Measurements from ENCODE around the gene RSPH4A.

Gene RSPH4A

DNA sequence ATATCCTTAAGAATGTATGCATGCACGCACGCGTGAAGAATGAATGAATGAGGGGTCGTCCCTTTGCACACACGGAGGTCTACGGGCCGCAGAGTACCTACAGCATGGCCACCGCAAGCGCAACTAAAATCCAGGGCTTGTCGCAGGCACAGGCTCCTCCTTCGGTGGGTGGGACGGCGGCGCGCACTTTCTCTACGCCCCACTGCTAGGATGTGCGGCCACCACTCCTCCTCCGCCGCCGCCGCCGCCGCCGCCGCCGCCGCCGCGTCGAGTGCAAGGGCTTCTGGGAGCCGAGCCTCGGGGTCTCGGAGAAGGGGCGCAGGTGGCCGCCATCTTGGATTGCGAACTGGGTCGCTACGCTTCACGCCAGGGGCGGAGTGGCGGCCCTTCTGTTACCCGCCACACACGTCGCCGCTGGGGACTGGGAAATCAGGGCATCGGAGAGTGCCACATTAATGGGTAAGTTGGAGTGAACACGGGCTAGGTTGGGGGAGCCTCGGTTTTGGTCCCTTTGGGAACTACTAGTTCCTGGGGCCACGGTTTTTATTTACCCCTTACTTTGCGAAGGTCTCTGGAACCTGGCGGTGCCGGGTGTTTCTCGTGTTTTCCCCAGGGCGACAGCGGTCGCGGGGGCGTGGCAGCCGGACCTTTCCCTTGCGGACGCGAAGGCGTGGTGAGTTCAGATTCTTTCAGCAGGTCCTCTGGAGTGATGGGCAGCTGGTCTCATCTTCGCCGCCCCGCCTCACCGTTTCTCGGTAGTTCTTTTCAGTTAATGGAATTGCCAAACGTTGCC lies 64.8 kb downstream of the RSPH4A start, which contains the start of gene KPNA5 (continued):
- TF ChIP-seq ZNF223 (tag by site-specific recombination; IDR thresholded peaks at IDR 0.05) (no peak), GLI2 (tag by site-specific recombination; IDR thresholded peaks at IDR 0.05; ENCODE audit: borderline replicate concordance, low read depth) (no peak), KLF17 (tag by site-specific recombination; IDR thresholded peaks at IDR 0.05) (no peak; the same call in 1 of the 2 replicates), ZNF184 (tag by site-specific recombination; IDR thresholded peaks at IDR 0.05) (peak; percentile 9; the same call in 1 of the 2 replicates), ZBTB10 (tag by site-specific recombination; IDR thresholded peaks at IDR 0.05) (peak; percentile 96), ZNF133 (tag by site-specific recombination; IDR thresholded peaks at IDR 0.05) (no peak), ZNF48 (tag by site-specific recombination; IDR thresholded peaks at IDR 0.05) (no peak), ZNF670 (tag by site-specific recombination; IDR thresholded peaks at IDR 0.05; ENCODE audit: low read depth) (no peak), ZBTB7A (tag by site-specific recombination; IDR thresholded peaks at IDR 0.05; ENCODE audit: low read depth) (peak; percentile 82), ZBTB8A (tag by site-specific recombination; IDR thresholded peaks at IDR 0.05) (peak; percentile 74), RBAK (tag by site-specific recombination; IDR thresholded peaks at IDR 0.05) (no peak), ZBTB17 (tag by site-specific recombination; IDR thresholded peaks at IDR 0.05) (peak; percentile 54), ZNF324 (tag by site-specific recombination; IDR thresholded peaks at IDR 0.05) (no peak; the same call in 1 of the 2 replicates), ZNF501 (tag by site-specific recombination; IDR thresholded peaks at IDR 0.05) (peak; percentile 52), PRDM4 (tag by site-specific recombination; IDR thresholded peaks at IDR 0.05) (no peak), ZNF561 (tag by site-specific recombination; IDR thresholded peaks at IDR 0.05; ENCODE audit: borderline replicate concordance) (peak; percentile 56; the same call in 1 of the 2 replicates), ZNF112 (tag by site-specific recombination; IDR thresholded peaks at IDR 0.05) (no peak), ZNF747 (tag by site-specific recombination; IDR thresholded peaks at IDR 0.05) (no peak), ZNF626 (tag by site-specific recombination; IDR thresholded peaks at IDR 0.05) (no peak), KLF8 (tag by site-specific recombination; IDR thresholded peaks at IDR 0.05) (peak; percentile 46; the same call in 1 of the 2 replicates), SP3 (tag by site-specific recombination; IDR thresholded peaks at IDR 0.05) (peak; percentile 78), ZNF23 (tag by site-specific recombination; IDR thresholded peaks at IDR 0.05; ENCODE audit: borderline replicate concordance) (no peak), CTCF (tag by site-specific recombination; IDR thresholded peaks at IDR 0.05) (0 out of 2 replicates have a peak, but pooled peaks have one; percentile 13), ZNF174 (tag by site-specific recombination; IDR thresholded peaks at IDR 0.05) (no peak)
- TF ChIP-seq, protein P1, sequence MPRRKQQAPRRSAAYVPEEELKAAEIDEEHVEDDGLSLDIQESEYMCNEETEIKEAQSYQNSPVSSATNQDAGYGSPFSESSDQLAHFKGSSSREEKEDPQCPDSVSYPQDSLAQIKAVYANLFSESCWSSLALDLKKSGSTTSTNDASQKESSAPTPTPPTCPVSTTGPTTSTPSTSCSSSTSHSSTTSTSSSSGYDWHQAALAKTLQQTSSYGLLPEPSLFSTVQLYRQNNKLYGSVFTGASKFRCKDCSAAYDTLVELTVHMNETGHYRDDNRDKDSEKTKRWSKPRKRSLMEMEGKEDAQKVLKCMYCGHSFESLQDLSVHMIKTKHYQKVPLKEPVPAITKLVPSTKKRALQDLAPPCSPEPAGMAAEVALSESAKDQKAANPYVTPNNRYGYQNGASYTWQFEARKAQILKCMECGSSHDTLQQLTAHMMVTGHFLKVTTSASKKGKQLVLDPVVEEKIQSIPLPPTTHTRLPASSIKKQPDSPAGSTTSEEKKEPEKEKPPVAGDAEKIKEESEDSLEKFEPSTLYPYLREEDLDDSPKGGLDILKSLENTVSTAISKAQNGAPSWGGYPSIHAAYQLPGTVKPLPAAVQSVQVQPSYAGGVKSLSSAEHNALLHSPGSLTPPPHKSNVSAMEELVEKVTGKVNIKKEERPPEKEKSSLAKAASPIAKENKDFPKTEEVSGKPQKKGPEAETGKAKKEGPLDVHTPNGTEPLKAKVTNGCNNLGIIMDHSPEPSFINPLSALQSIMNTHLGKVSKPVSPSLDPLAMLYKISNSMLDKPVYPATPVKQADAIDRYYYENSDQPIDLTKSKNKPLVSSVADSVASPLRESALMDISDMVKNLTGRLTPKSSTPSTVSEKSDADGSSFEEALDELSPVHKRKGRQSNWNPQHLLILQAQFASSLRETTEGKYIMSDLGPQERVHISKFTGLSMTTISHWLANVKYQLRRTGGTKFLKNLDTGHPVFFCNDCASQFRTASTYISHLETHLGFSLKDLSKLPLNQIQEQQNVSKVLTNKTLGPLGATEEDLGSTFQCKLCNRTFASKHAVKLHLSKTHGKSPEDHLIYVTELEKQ (tag by site-specific recombination; IDR thresholded peaks at IDR 0.05; ENCODE audit: borderline replicate concordance): no peak
- TF ChIP-seq, protein P2, sequence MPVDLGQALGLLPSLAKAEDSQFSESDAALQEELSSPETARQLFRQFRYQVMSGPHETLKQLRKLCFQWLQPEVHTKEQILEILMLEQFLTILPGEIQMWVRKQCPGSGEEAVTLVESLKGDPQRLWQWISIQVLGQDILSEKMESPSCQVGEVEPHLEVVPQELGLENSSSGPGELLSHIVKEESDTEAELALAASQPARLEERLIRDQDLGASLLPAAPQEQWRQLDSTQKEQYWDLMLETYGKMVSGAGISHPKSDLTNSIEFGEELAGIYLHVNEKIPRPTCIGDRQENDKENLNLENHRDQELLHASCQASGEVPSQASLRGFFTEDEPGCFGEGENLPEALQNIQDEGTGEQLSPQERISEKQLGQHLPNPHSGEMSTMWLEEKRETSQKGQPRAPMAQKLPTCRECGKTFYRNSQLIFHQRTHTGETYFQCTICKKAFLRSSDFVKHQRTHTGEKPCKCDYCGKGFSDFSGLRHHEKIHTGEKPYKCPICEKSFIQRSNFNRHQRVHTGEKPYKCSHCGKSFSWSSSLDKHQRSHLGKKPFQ (tag by site-specific recombination; IDR thresholded peaks at IDR 0.05): no peak; the same call in 1 of the 2 replicates
